ENCODE data around the gene SH3BP5.

GRCh38 chr3:15312550-15312949, 19.8 kb downstream of the SH3BP5 start:
- TF ChIP-seq CTCF (IDR thresholded peaks at IDR 0.05) (no peak), EZH2 (IDR thresholded peaks at IDR 0.05; ENCODE audit: borderline replicate concordance, insufficient read depth, low read depth, low read length, poor library complexity, severe bottlenecking) (no peak)

All from B cell (primary cell).